HepG2 (cell line): ENCODE results near the gene LEUTX. TPM values are rescaled to one million over a fixed set of nuclear protein-coding genes. Genes with fewer than 3 reads are reported as not detected.
A peak's percentile ranks its signal among the peaks of the same experiment; 100 is the strongest.

Experiments
- ATAC-seq: fragments of 200-7000 bp; cut with Tn5 transposase; 3 replicates; pipeline ENCODE4 v1.9.1; 2020; ENCODE audit warnings: mild to moderate bottlenecking, moderate library complexity
- BruUV-seq: library from RNA; stranded (reverse); fragments of 400-500 nt; replicated peaks from 2 replicates; lab custom pipeline; 2021; lab: Mats Ljungman, UMichigan
- CTCF ChIA-PET: fragments of 300-600 bp; formaldehyde crosslinking; extraction: SDS; loops from one replicate; lab custom pipeline; 2021; ENCODE audit warnings: low total read pairs, inconsistent platforms, low intra/inter-chr PET ratio; lab: Yijun Ruan, JAX
- POLR2A ChIA-PET: fragments of 350-600 bp; sonication (Branson Sonifier 250); formaldehyde crosslinking; loops from one replicate; lab custom pipeline; 2020; ENCODE audit warnings: antibody characterized with exemption, inconsistent platforms; lab: Yijun Ruan, JAX
- DNase-seq: peaks from one replicate; pipeline ENCODE4 v3.0.0-alpha.2; 2015; ENCODE audit warnings: low spot score
- FAIRE-seq: peaks from 3 replicates; lab custom pipeline; 2011; peaks lifted over from hg19 to GRCh38; lab: Jason Lieb, UNC
- H2AFZ ChIP-seq: one replicate; pipeline ENCODE4 v1.6.1; 2011; ENCODE audit warnings: low read length, inconsistent platforms
- H3K27ac ChIP-seq: fragments of 300-600 bp; 3 replicates; pipeline ENCODE4 v1.8.0; 2011; ENCODE audit warnings: mixed run types, mild to moderate bottlenecking, mixed read lengths, low read length, inconsistent platforms; ENCODE audit not compliant: insufficient read depth; ENCODE audit errors: extremely low read length
- H3K27me3 ChIP-seq, 2 experiments: fragments of 200-600 bp in 1 of 2; 2 replicates in 1 of 2; 3 replicates in 1 of 2; pipeline versions ENCODE4 v1.6.0 to v1.8.0; 2011; ENCODE audit warnings: low read length in 2 of 2, mild to moderate bottlenecking in 2 of 2, moderate library complexity in 2 of 2, inconsistent platforms in 1 of 2; ENCODE audit not compliant: insufficient read depth in 2 of 2, control insufficient read depth in 1 of 2
- H3K36me3 ChIP-seq, 2 experiments: fragments of 200-600 bp in 1 of 2; replicated peaks in 1 of 2; 2 replicates in 1 of 2; 3 replicates in 1 of 2; pipeline versions ENCODE4 v1.5.1 to v1.8.0; 2011; ENCODE audit warnings: low read length in 2 of 2, inconsistent platforms in 1 of 2; ENCODE audit not compliant: insufficient read depth in 2 of 2, control insufficient read depth in 1 of 2
- H3K4me1 ChIP-seq: 2 replicates; pipeline ENCODE4 v1.5.1; 2012; ENCODE audit warnings: low read length, inconsistent platforms; ENCODE audit not compliant: insufficient read depth
- H3K4me2 ChIP-seq: 2 replicates; pipeline ENCODE4 v1.6.0; 2011; ENCODE audit warnings: low read depth, low read length, inconsistent platforms
- H3K4me3 ChIP-seq, 3 experiments: fragments of 200-600 bp in 1 of 3; sonication (generic), shearing (Covaris generic) in 1 of 3; replicated peaks in 1 of 3; 2 replicates each; pipeline ENCODE4 v1.5.1; 2011 to 2016; ENCODE audit warnings: low read length in 3 of 3, inconsistent platforms in 2 of 3, low read depth in 2 of 3, mild to moderate bottlenecking in 2 of 3, control low read depth in 1 of 3, mixed read lengths in 1 of 3; ENCODE audit not compliant: insufficient read depth in 1 of 3
- H3K79me2 ChIP-seq: one replicate; pipeline ENCODE4 v1.6.1; 2011; ENCODE audit warnings: low read length, inconsistent platforms; ENCODE audit not compliant: insufficient read depth
- H3K9ac ChIP-seq: 2 replicates; pipeline ENCODE4 v1.6.0; 2011; ENCODE audit warnings: mild to moderate bottlenecking, low read depth, low read length, inconsistent platforms; ENCODE audit not compliant: insufficient read depth
- H3K9me3 ChIP-seq: 2 replicates; pipeline ENCODE4 v1.5.1; 2012; ENCODE audit warnings: mild to moderate bottlenecking, low read length
- H4K20me1 ChIP-seq: 2 replicates; pipeline ENCODE4 v1.6.0; 2011; ENCODE audit warnings: inconsistent platforms, mild to moderate bottlenecking, low read length, moderate library complexity; ENCODE audit not compliant: insufficient read depth
- CREM ChIP-seq, 2 experiments: sonication (generic) in 1 of 2; formaldehyde crosslinking in 1 of 2; IDR thresholded peaks; 2 replicates each; pipeline versions ENCODE4 v1.4.0 to v1.6.1; 2016 to 2020; ENCODE audit warnings: antibody characterized with exemption in 1 of 2, mild to moderate bottlenecking in 1 of 2, missing genetic modification reagents in 1 of 2
- MAFF ChIP-seq: IDR thresholded peaks from 2 replicates; pipeline ENCODE4 v1.6.1; 2011; ENCODE audit warnings: low read depth, low read length, improper control_type of control experiment
- MAFK ChIP-seq, 2 experiments: IDR thresholded peaks in 1 of 2; conservative IDR thresholded peaks in 1 of 2; 2 replicates each; pipeline ENCODE4 v1.6.1; 2011; ENCODE audit warnings: improper control_type of control experiment in 2 of 2, low read length in 2 of 2
- MIER3 ChIP-seq: IDR thresholded peaks from 2 replicates; pipeline ENCODE4 v1.6.1; 2016; ENCODE audit warnings: missing compliant biosample characterization, borderline replicate concordance
- NFKBIZ ChIP-seq: IDR thresholded peaks from 2 replicates; pipeline ENCODE4 v1.6.1; 2018; ENCODE audit warnings: missing genetic modification reagents, missing compliant biosample characterization
- TSC22D2 ChIP-seq: sonication (generic); formaldehyde crosslinking; IDR thresholded peaks from 2 replicates; pipeline ENCODE4 v1.5.1; 2020; ENCODE audit warnings: missing genetic modification reagents, mild to moderate bottlenecking, borderline replicate concordance
- ZNF253 ChIP-seq: sonication (generic); formaldehyde crosslinking; IDR thresholded peaks from 2 replicates; pipeline ENCODE4 v1.8.0; 2022; ENCODE audit warnings: mild to moderate bottlenecking, missing genetic modification reagents, borderline replicate concordance
- ZNF383 ChIP-seq: sonication (generic); formaldehyde crosslinking; IDR thresholded peaks from 2 replicates; pipeline ENCODE4 v1.4.0; 2020; ENCODE audit warnings: missing genetic modification reagents, mild to moderate bottlenecking, borderline replicate concordance
- ZNF430 ChIP-seq: sonication (generic); formaldehyde crosslinking; IDR thresholded peaks from 2 replicates; pipeline ENCODE4 v1.9.0; 2021; ENCODE audit warnings: mild to moderate bottlenecking, missing genetic modification reagents
- ZNF431 ChIP-seq: sonication (generic); formaldehyde crosslinking; IDR thresholded peaks from 2 replicates; pipeline ENCODE4 v1.9.0; 2022; ENCODE audit warnings: missing genetic modification reagents, low read depth, mild to moderate bottlenecking, borderline replicate concordance
- ZNF556 ChIP-seq: sonication (generic); formaldehyde crosslinking; IDR thresholded peaks from 2 replicates; pipeline ENCODE4 v1.4.0; 2020; ENCODE audit warnings: mild to moderate bottlenecking, missing genetic modification reagents, borderline replicate concordance
- ZSCAN31 ChIP-seq: sonication (generic); formaldehyde crosslinking; IDR thresholded peaks from 2 replicates; pipeline ENCODE4 v1.5.0; 2020; ENCODE audit warnings: low read depth, mild to moderate bottlenecking, missing genetic modification reagents
- WGBS: methylation state at CpG from one replicate; pipeline ENCODE4 v1.1.6; 2017; ENCODE audit warnings: low lambda C conversion rate; 5-methylcytosine and 5-hydroxymethylcytosine counted together
- in situ Hi-C: cut with HindIII; loops from 2 replicates; pipeline ENCODE4 v1.10.0; 2017; ENCODE audit warnings: low pct_unique_long_range_greater_than_20kb; ENCODE audit not compliant: extremely low pct_ligation_motif_present
- intact Hi-C: fragments of 100-400 bp; cut with micrococcal nuclease; formaldehyde crosslinking; loops from one replicate; pipeline ENCODE4 v1.10.0; 2022; ENCODE audit not compliant: unreplicated experiment
- polyA plus RNA-seq, 8 experiments: library from polyadenylated mRNA; depleted of rRNA in 3 of 8; stranded (reverse) in 7 of 8; unstranded in 1 of 8; fragments of >200 nt; fragmentation: Illumina TruSeq in 4 of 8; extraction: Trizol in 4 of 8; gene quantifications; 2 replicates each; pipeline versions ENCODE4 v1.2.1 to v1.2.3, GENCODE V29; 2011 to 2016; ENCODE audit warnings: low read depth in 4 of 8, missing spikeins in 1 of 8, mixed read lengths in 1 of 8; ENCODE audit not compliant: insufficient read depth in 1 of 8
- total RNA-seq, 5 experiments: library from RNA; depleted of rRNA; stranded (reverse); fragments of >200 nt; fragmentation: Illumina TruSeq; extraction: Trizol; gene quantifications; 2 replicates each; pipeline ENCODE4 v1.2.3, GENCODE V29; 2016; ENCODE audit warnings: low read depth in 1 of 5

LEUTX gene
- total and polyA plus RNA-seq, 2 of the 13 experiments (the other 11 are each of a cell fraction or from before 2014, with no cell fraction given), result not detected

GRCh38 chr19:39802958-39803357 is 24.3 kb downstream of the LEUTX start:
- H3K27me3 ChIP-seq, result peaks cover 0 to 3% of the 10 kb centered on the region in 2 experiments; a peak in 1 of 5 replicates
- H3K9ac ChIP-seq, result no peak overlapping the region
- TF ChIP-seq CREM (IDR thresholded peaks at IDR 0.05) (no peak), CREM (CRISPR knock-in tag; IDR thresholded peaks at IDR 0.05) (no peak), ZNF383 (CRISPR knock-in tag) (no peak), ZSCAN31 (CRISPR knock-in tag) (no peak), NFKBIZ (CRISPR knock-in tag) (no peak), MAFF (peak; percentile 61), ZNF253 (CRISPR knock-in tag) (no peak), ZNF430 (CRISPR knock-in tag) (no peak), MIER3 (CRISPR knock-in tag) (no peak), ZNF556 (CRISPR knock-in tag) (no peak), MAFK (conservative IDR thresholded peaks at IDR 0.05 in 1 of 2, IDR thresholded peaks at IDR 0.05 in 1 of 2; ENCODE audit: low read length in 2 of 2) (peak; percentile 37 to 66; a peak in 3 of 4 replicates), TSC22D2 (CRISPR knock-in tag) (no peak), ZNF431 (CRISPR knock-in tag) (no peak)
- H3K4me3 ChIP-seq, result no peak overlapping the region
- ATAC-seq (no peak), FAIRE-seq (no peak), DNase-seq (no peak)
- ChIA-PET POLR2A (no interaction called here), CTCF (no interaction called here)
- no peaks in the 10 kb centered on the region for H3K36me3 ChIP-seq
- no peaks in the 10 kb centered on the region for H3K79me2 ChIP-seq
- no peak overlapping the region for H3K27ac ChIP-seq
- no peaks in the 10 kb centered on the region for H4K20me1 ChIP-seq
- no peak overlapping the region for H2AFZ ChIP-seq
- H3K4me1 ChIP-seq, result no peaks in the 10 kb centered on the region
- WGBS, result 10% methylated on average over 4 of the region's 4 CpGs
- no peaks in the 10 kb centered on the region for H3K9me3 ChIP-seq
- in situ Hi-C loops (no loop called here), intact Hi-C loops (no loop called here)
- H3K4me2 ChIP-seq, result no peak overlapping the region
- no TSS peak for BruUV-seq
